ACC112 (cell line): ENCODE results near the gene SCEL.

Experiments
- H2AFZ ChIP-seq: fragments of 200-600 bp; sonication (generic); one replicate; pipeline ENCODE4 v1.6.0; 2017; ENCODE audit warnings: antibody characterized with exemption, low read length; ENCODE audit not compliant: unreplicated experiment
- H3K27ac ChIP-seq: fragments of 200-600 bp; sonication (generic); 2 replicates; pipeline ENCODE4 v1.5.1; 2014; ENCODE audit warnings: low read depth, mild to moderate bottlenecking, antibody characterized with exemption, low read length, moderate library complexity
- H3K27me3 ChIP-seq: fragments of 200-600 bp; sonication (generic); 2 replicates; pipeline ENCODE4 v1.6.1; 2014; ENCODE audit warnings: mild to moderate bottlenecking, antibody characterized with exemption, low read length, moderate library complexity, mixed read lengths; ENCODE audit not compliant: insufficient read depth
- H3K36me3 ChIP-seq: fragments of 200-600 bp; sonication (generic); 2 replicates; pipeline ENCODE4 v1.6.1; 2016; ENCODE audit warnings: mild to moderate bottlenecking, antibody characterized with exemption, low read length, moderate library complexity, mixed read lengths; ENCODE audit not compliant: insufficient read depth
- H3K4me1 ChIP-seq: fragments of 200-600 bp; sonication (generic); one replicate; pipeline ENCODE4 v1.6.1; 2016; ENCODE audit warnings: low read length, mixed read lengths; ENCODE audit not compliant: insufficient read depth, unreplicated experiment, control insufficient read depth
- H3K4me3 ChIP-seq: fragments of 200-600 bp; sonication (generic); 2 replicates; pipeline ENCODE4 v1.5.1; 2014; ENCODE audit warnings: mild to moderate bottlenecking, low read depth, low read length
- H3K79me2 ChIP-seq: fragments of 200-600 bp; sonication (generic); one replicate; pipeline ENCODE4 v1.6.0; 2016; ENCODE audit warnings: low read length; ENCODE audit not compliant: control insufficient read depth, unreplicated experiment, insufficient read depth

Gene SCEL

GRCh38 chr13:77558016-77558415, 22.5 kb downstream of the SCEL start:
- Histone ChIP-seq H3K27me3 (peaks cover 59% of the 10 kb centered on the region), H3K4me3 (no peak overlapping the region), H3K36me3 (no peaks in the 10 kb centered on the region), H3K4me1 (no peaks in the 10 kb centered on the region), H3K27ac (no peak overlapping the region), H3K79me2 (no peaks in the 10 kb centered on the region), H2AFZ (no peak overlapping the region)

- Histone ChIP-seq H2AFZ (no peak overlapping the region), H3K27ac (no peak overlapping the region), H3K4me1 (no peaks in the 10 kb centered on the region), H3K4me3 (no peak overlapping the region), H3K27me3 (peaks cover 60% of the 10 kb centered on the region), H3K79me2 (no peaks in the 10 kb centered on the region), H3K36me3 (no peaks in the 10 kb centered on the region)
Measured at GRCh38 chr13:77563111-77563510, 27.6 kb downstream of the SCEL start.

GRCh38 chr13:77565635-77566034, 30.1 kb downstream of the SCEL start:
- Histone ChIP-seq H3K4me1 (no peaks in the 10 kb centered on the region), H3K27ac (no peak overlapping the region), H3K4me3 (no peak overlapping the region), H3K27me3 (peaks cover 67% of the 10 kb centered on the region), H3K79me2 (no peaks in the 10 kb centered on the region), H3K36me3 (no peaks in the 10 kb centered on the region), H2AFZ (no peak overlapping the region)

- Histone ChIP-seq H3K4me3 (no peak overlapping the region), H3K4me1 (no peaks in the 10 kb centered on the region), H3K27me3 (peaks cover 68% of the 10 kb centered on the region), H3K27ac (no peak overlapping the region), H2AFZ (no peak overlapping the region), H3K36me3 (no peaks in the 10 kb centered on the region), H3K79me2 (no peaks in the 10 kb centered on the region)
Measured at GRCh38 chr13:77571956-77572355, 36.5 kb downstream of the SCEL start.

- peaks cover 81% of the 10 kb centered on the region for H3K27me3 ChIP-seq
- H2AFZ ChIP-seq = no peak overlapping the region
- no peaks in the 10 kb centered on the region for H3K4me1 ChIP-seq
- no peak overlapping the region for H3K27ac ChIP-seq
- no peaks in the 10 kb centered on the region for H3K79me2 ChIP-seq
- H3K4me3 ChIP-seq = no peak overlapping the region
- no peaks in the 10 kb centered on the region for H3K36me3 ChIP-seq
Measured at GRCh38 chr13:77574096-77574495, 38.6 kb downstream of the SCEL start.

GRCh38 chr13:77579959-77580358, 44.5 kb downstream of the SCEL start:
- H3K4me3 ChIP-seq = no peak overlapping the region
- H3K4me1 ChIP-seq = no peaks in the 10 kb centered on the region
- H3K36me3 ChIP-seq = no peaks in the 10 kb centered on the region
- H3K27me3 ChIP-seq = peaks cover 82% of the 10 kb centered on the region
- H3K27ac ChIP-seq = no peak overlapping the region
- H2AFZ ChIP-seq = no peak overlapping the region
- no peaks in the 10 kb centered on the region for H3K79me2 ChIP-seq

GRCh38 chr13:77580748-77581147, 45.2 kb downstream of the SCEL start:
- H2AFZ ChIP-seq = no peak overlapping the region
- no peak overlapping the region for H3K4me3 ChIP-seq
- H3K36me3 ChIP-seq = no peaks in the 10 kb centered on the region
- H3K27me3 ChIP-seq = peaks cover 82% of the 10 kb centered on the region
- H3K4me1 ChIP-seq = no peaks in the 10 kb centered on the region
- no peak overlapping the region for H3K27ac ChIP-seq
- H3K79me2 ChIP-seq = no peaks in the 10 kb centered on the region

- Histone ChIP-seq H3K4me1 (no peaks in the 10 kb centered on the region), H3K4me3 (no peak overlapping the region), H2AFZ (no peak overlapping the region), H3K79me2 (no peaks in the 10 kb centered on the region), H3K27ac (no peak overlapping the region), H3K27me3 (peaks cover 80% of the 10 kb centered on the region), H3K36me3 (no peaks in the 10 kb centered on the region)
Measured at GRCh38 chr13:77583581-77583980, 48.1 kb downstream of the SCEL start.

GRCh38 chr13:77584106-77584505, 48.6 kb downstream of the SCEL start:
- Histone ChIP-seq H3K4me3 (no peak overlapping the region), H3K4me1 (no peaks in the 10 kb centered on the region), H2AFZ (no peak overlapping the region), H3K36me3 (no peaks in the 10 kb centered on the region), H3K27ac (no peak overlapping the region), H3K27me3 (peaks cover 80% of the 10 kb centered on the region), H3K79me2 (no peaks in the 10 kb centered on the region)

- Histone ChIP-seq H3K27me3 (peaks cover 68% of the 10 kb centered on the region), H3K27ac (no peak overlapping the region), H3K4me1 (no peaks in the 10 kb centered on the region), H3K36me3 (no peaks in the 10 kb centered on the region), H2AFZ (no peak overlapping the region), H3K4me3 (no peak overlapping the region), H3K79me2 (no peaks in the 10 kb centered on the region)
Measured at GRCh38 chr13:77595166-77595810, 59.8 kb downstream of the SCEL start.

GRCh38 chr13:77596777-77597176, 61.3 kb downstream of the SCEL start:
- Histone ChIP-seq H3K27ac (no peak overlapping the region), H2AFZ (no peak overlapping the region), H3K4me1 (no peaks in the 10 kb centered on the region), H3K79me2 (no peaks in the 10 kb centered on the region), H3K36me3 (no peaks in the 10 kb centered on the region), H3K4me3 (no peak overlapping the region), H3K27me3 (peaks cover 66% of the 10 kb centered on the region)
